WI38 (cell line): ENCODE measurements around the gene TIMM10B.
A peak's percentile ranks its signal among the peaks of the same experiment; 100 is the strongest.

Experiments used
- H3K4me3 ChIP-seq: 2 replicates; pipeline ENCODE4 v1.5.1; 2011; ENCODE audit warnings: low read depth, mild to moderate bottlenecking, control low read depth, low read length
- CTCF ChIP-seq: IDR thresholded peaks from 2 replicates; pipeline ENCODE4 v1.5.1; 2012; ENCODE audit warnings: low read depth, mild to moderate bottlenecking, control low read depth, low read length

The TIMM10B gene

GRCh38 chr11:6529266-6529665 is 48.0 kb downstream of the TIMM10B start:
- TF ChIP-seq CTCF = no peak
- no peak overlapping the region for H3K4me3 ChIP-seq

GRCh38 chr11:6530848-6531247 is 49.5 kb downstream of the TIMM10B start:
- no peak for TF ChIP-seq CTCF
- no peak overlapping the region for H3K4me3 ChIP-seq

- no peak overlapping the region for H3K4me3 ChIP-seq
- peak; percentile 65 for TF ChIP-seq CTCF
Measured at GRCh38 chr11:6531267-6531752, 50.0 kb downstream of the TIMM10B start.
